ENCODE measurements around the gene SCAMP4. TPM values are rescaled to one million over a fixed set of nuclear protein-coding genes. Genes with fewer than 3 reads are reported as not detected.

SCAMP4 gene
- total RNA-seq, 2 donors from 2014 or later = 36.5 to 42.6 TPM

- Mint-ChIP-seq H3K4me3 (no peak overlapping the region), H3K27me3 (ENCODE audit: low read depth) (no peaks in the 10 kb centered on the region), H3K36me3 (ENCODE audit: insufficient read depth in 2 of 2) (peaks cover 8% of the 10 kb centered on the region in 2 donors), H3K4me1 (ENCODE audit: low read depth) (peaks cover 16% of the 10 kb centered on the region), H3K27ac (no peak overlapping the region), H3K9me3 (peaks cover 6 to 7% of the 10 kb centered on the region in 2 donors)
- no peak for DNase-seq
- no peak for ATAC-seq (replicated peaks in 1 of 2)
Measured at GRCh38 chr19:1933942-1934341, 28.7 kb downstream of the SCAMP4 start.

GRCh38 chr19:1935484-1936208 is 30.4 kb downstream of the SCAMP4 start:
- H3K36me3 Mint-ChIP-seq (ENCODE audit: insufficient read depth in 2 of 2) = peaks cover 8% of the 10 kb centered on the region in 2 donors
- peaks cover 6 to 7% of the 10 kb centered on the region in 2 donors for H3K9me3 Mint-ChIP-seq
- H3K27me3 Mint-ChIP-seq (ENCODE audit: low read depth) = no peaks in the 10 kb centered on the region
- H3K4me1 Mint-ChIP-seq (ENCODE audit: low read depth) = peaks cover 16% of the 10 kb centered on the region
- ATAC-seq (replicated peaks in 1 of 2) = peak; percentile 31 to 54
- H3K27ac Mint-ChIP-seq = no peak overlapping the region
- no peak overlapping the region for H3K4me3 Mint-ChIP-seq
- peak; percentile 19 to 27 for DNase-seq

GRCh38 chr19:1936430-1936829 is 31.2 kb downstream of the SCAMP4 start:
- no peak overlapping the region for H3K4me3 Mint-ChIP-seq
- peaks cover 6 to 7% of the 10 kb centered on the region in 2 donors for H3K9me3 Mint-ChIP-seq
- no peak for DNase-seq
- peaks cover 8% of the 10 kb centered on the region in 2 donors for H3K36me3 Mint-ChIP-seq (ENCODE audit: insufficient read depth in 2 of 2)
- H3K4me1 Mint-ChIP-seq (ENCODE audit: low read depth) = peaks cover 16% of the 10 kb centered on the region
- no peak for ATAC-seq (replicated peaks in 1 of 2)
- H3K27ac Mint-ChIP-seq = no peak overlapping the region
- H3K27me3 Mint-ChIP-seq (ENCODE audit: low read depth) = no peaks in the 10 kb centered on the region

GRCh38 chr19:1936916-1937610 is 31.9 kb downstream of the SCAMP4 start:
- Mint-ChIP-seq H3K4me1 (ENCODE audit: low read depth) (peaks cover 16% of the 10 kb centered on the region), H3K27me3 (ENCODE audit: low read depth) (no peaks in the 10 kb centered on the region), H3K9me3 (peaks cover 4 to 5% of the 10 kb centered on the region in 2 donors), H3K36me3 (ENCODE audit: insufficient read depth in 2 of 2) (peaks cover 8% of the 10 kb centered on the region in 2 donors), H3K27ac (no peak overlapping the region), H3K4me3 (no peak overlapping the region)
- DNase-seq (no peak), ATAC-seq (replicated peaks in 1 of 2) (no peak)

- H3K27me3 Mint-ChIP-seq (ENCODE audit: low read depth) = no peaks in the 10 kb centered on the region
- H3K9me3 Mint-ChIP-seq = peaks cover 3 to 5% of the 10 kb centered on the region in 2 donors
- ATAC-seq (replicated peaks in 1 of 2) (no peak), DNase-seq (no peak)
- H3K27ac Mint-ChIP-seq = no peak overlapping the region
- H3K4me3 Mint-ChIP-seq = no peak overlapping the region
- H3K36me3 Mint-ChIP-seq (ENCODE audit: insufficient read depth in 2 of 2) = peaks cover 6 to 8% of the 10 kb centered on the region in 2 donors
- peaks cover 22% of the 10 kb centered on the region for H3K4me1 Mint-ChIP-seq (ENCODE audit: low read depth)
Measured at GRCh38 chr19:1938071-1938470, 32.9 kb downstream of the SCAMP4 start.

- DNase-seq = peak in 1 of 2 donors; percentile 8
- peaks cover 31% of the 10 kb centered on the region for H3K4me1 Mint-ChIP-seq (ENCODE audit: low read depth)
- peak within 1 kb of the TSS; percentile 85 for H3K27ac Mint-ChIP-seq
- ATAC-seq (replicated peaks in 1 of 2) = peak; percentile 62 to 67
- peaks cover 2% of the 10 kb centered on the region in 2 donors for H3K36me3 Mint-ChIP-seq (ENCODE audit: insufficient read depth in 2 of 2)
- H3K9me3 Mint-ChIP-seq = no peaks in the 10 kb centered on the region
- peak within 1 kb of the TSS; percentile 88 for H3K4me3 Mint-ChIP-seq
- H3K27me3 Mint-ChIP-seq (ENCODE audit: low read depth) = no peaks in the 10 kb centered on the region
Measured at GRCh38 chr19:1941146-1942077, 36.2 kb downstream of the SCAMP4 start, which contains the start of gene CSNK1G2. CSNK1G2 (plus strand) TSS chr19:1941172; CDS start chr19:1969773, 28,601 bp downstream.

GRCh38 chr19:1942078-1942933 is 37.1 kb downstream of the SCAMP4 start:
- peaks cover 0 to 2% of the 10 kb centered on the region in 2 donors for H3K36me3 Mint-ChIP-seq (ENCODE audit: insufficient read depth in 2 of 2)
- H3K9me3 Mint-ChIP-seq = no peaks in the 10 kb centered on the region
- DNase-seq (peak; percentile 80 to 81), ATAC-seq (replicated peaks in 1 of 2) (peak; percentile 54 to 65)
- H3K4me3 Mint-ChIP-seq = peak overlapping the region; percentile 88
- peaks cover 31% of the 10 kb centered on the region for H3K4me1 Mint-ChIP-seq (ENCODE audit: low read depth)
- H3K27me3 Mint-ChIP-seq (ENCODE audit: low read depth) = no peaks in the 10 kb centered on the region
- H3K27ac Mint-ChIP-seq = peak overlapping the region; percentile 85

- no peaks in the 10 kb centered on the region for H3K9me3 Mint-ChIP-seq
- peaks cover 0 to 2% of the 10 kb centered on the region in 2 donors for H3K36me3 Mint-ChIP-seq (ENCODE audit: insufficient read depth in 2 of 2)
- no peaks in the 10 kb centered on the region for H3K27me3 Mint-ChIP-seq (ENCODE audit: low read depth)
- H3K4me1 Mint-ChIP-seq (ENCODE audit: low read depth) = peaks cover 31% of the 10 kb centered on the region
- DNase-seq (peak in 1 of 2 donors; percentile 12), ATAC-seq (replicated peaks in 1 of 2) (no peak)
- H3K27ac Mint-ChIP-seq = peak overlapping the region; percentile 11
- H3K4me3 Mint-ChIP-seq = peak overlapping the region; percentile 88
Measured at GRCh38 chr19:1942934-1943555, 37.8 kb downstream of the SCAMP4 start.

- Mint-ChIP-seq H3K27me3 (ENCODE audit: low read depth) (no peaks in the 10 kb centered on the region), H3K4me3 (peak overlapping the region; percentile 88), H3K4me1 (ENCODE audit: low read depth) (peaks cover 31% of the 10 kb centered on the region), H3K27ac (peak overlapping the region; percentile 11), H3K36me3 (ENCODE audit: insufficient read depth in 2 of 2) (peaks cover 0 to 2% of the 10 kb centered on the region in 2 donors), H3K9me3 (no peaks in the 10 kb centered on the region)
- ATAC-seq (replicated peaks in 1 of 2) (no peak), DNase-seq (no peak)
Measured at GRCh38 chr19:1943661-1944087, 38.5 kb downstream of the SCAMP4 start.

- Mint-ChIP-seq H3K4me1 (ENCODE audit: low read depth) (peaks cover 34% of the 10 kb centered on the region), H3K36me3 (ENCODE audit: insufficient read depth in 2 of 2) (peaks cover 0 to 2% of the 10 kb centered on the region in 2 donors), H3K27ac (no peak overlapping the region), H3K4me3 (peak overlapping the region; percentile 37 to 88), H3K27me3 (ENCODE audit: low read depth) (no peaks in the 10 kb centered on the region), H3K9me3 (no peaks in the 10 kb centered on the region)
- ATAC-seq (replicated peaks in 1 of 2) = no peak
- no peak for DNase-seq
Measured at GRCh38 chr19:1944088-1944915, 39.1 kb downstream of the SCAMP4 start.

All from activated T-cell treated with anti-CD3 and anti-CD28 coated beads, Interleukin-2, amount 50 U/mL, for 72 hours (primary cell).